NCI-H526 (cell line): ENCODE results near the gene SLCO3A1.
A peak's percentile ranks its signal among the peaks of the same experiment; 100 is the strongest.

Experiments used
- DNase-seq, 2 experiments: peaks; one replicate each; lab custom pipeline; 2025; lab: John Stamatoyannopoulos, UW

SLCO3A1 gene

GRCh38 chr15:91911844-91912243 lies 58.3 kb downstream of the SLCO3A1 start:
- DNase-seq = no peak

- DNase-seq = peak in 1 of 2 experiments; percentile 33
Observed at GRCh38 chr15:91912336-91912735, 58.8 kb downstream of the SLCO3A1 start.

- DNase-seq = no peak
Observed at GRCh38 chr15:91913560-91913959, 60.1 kb downstream of the SLCO3A1 start.

- DNase-seq = peak; percentile 91 to 97
Observed at GRCh38 chr15:91915576-91915975, 62.1 kb downstream of the SLCO3A1 start.

GRCh38 chr15:91916051-91916450 lies 62.5 kb downstream of the SLCO3A1 start:
- peak; percentile 65 to 84 for DNase-seq

GRCh38 chr15:91917686-91918360 lies 64.3 kb downstream of the SLCO3A1 start:
- peak; percentile 28 to 63 for DNase-seq

GRCh38 chr15:91919014-91919534 lies 65.6 kb downstream of the SLCO3A1 start:
- DNase-seq = peak; percentile 40 to 58

- no peak for DNase-seq
Observed at GRCh38 chr15:91921188-91921842, 67.8 kb downstream of the SLCO3A1 start.

- no peak for DNase-seq
Observed at GRCh38 chr15:91921843-91922198, 68.3 kb downstream of the SLCO3A1 start.

- DNase-seq = no peak
Observed at GRCh38 chr15:91922646-91923547, 69.4 kb downstream of the SLCO3A1 start.

- DNase-seq = no peak
Observed at GRCh38 chr15:91924183-91924582, 70.7 kb downstream of the SLCO3A1 start.

GRCh38 chr15:91924837-91925495 lies 71.5 kb downstream of the SLCO3A1 start:
- no peak for DNase-seq

- DNase-seq = no peak
Observed at GRCh38 chr15:91925794-91926193, 72.3 kb downstream of the SLCO3A1 start.

GRCh38 chr15:91926908-91927270 lies 73.4 kb downstream of the SLCO3A1 start:
- no peak for DNase-seq

- DNase-seq = no peak
Observed at GRCh38 chr15:91927585-91927984, 74.1 kb downstream of the SLCO3A1 start.

GRCh38 chr15:91928675-91929074 lies 75.2 kb downstream of the SLCO3A1 start:
- DNase-seq = no peak

- DNase-seq = no peak
Observed at GRCh38 chr15:91929509-91929908, 76.0 kb downstream of the SLCO3A1 start.

GRCh38 chr15:91930092-91930491 lies 76.6 kb downstream of the SLCO3A1 start:
- no peak for DNase-seq

GRCh38 chr15:91936182-91936775 lies 82.8 kb downstream of the SLCO3A1 start:
- no peak for DNase-seq

- no peak for DNase-seq
Observed at GRCh38 chr15:91936927-91937326, 83.4 kb downstream of the SLCO3A1 start.

GRCh38 chr15:91938136-91938535 lies 84.6 kb downstream of the SLCO3A1 start:
- DNase-seq = no peak

- DNase-seq = no peak
Observed at GRCh38 chr15:91939403-91939831, 85.9 kb downstream of the SLCO3A1 start.
